Measurements from ENCODE around the gene ASB13. TPM values are rescaled to one million over a fixed set of nuclear protein-coding genes. Genes with fewer than 3 reads are reported as not detected.
A peak's percentile ranks its signal among the peaks of the same experiment; 100 is the strongest.

ASB13 gene
- total RNA-seq, 1 experiment from 2014 or later: 13.8 TPM

DNA sequence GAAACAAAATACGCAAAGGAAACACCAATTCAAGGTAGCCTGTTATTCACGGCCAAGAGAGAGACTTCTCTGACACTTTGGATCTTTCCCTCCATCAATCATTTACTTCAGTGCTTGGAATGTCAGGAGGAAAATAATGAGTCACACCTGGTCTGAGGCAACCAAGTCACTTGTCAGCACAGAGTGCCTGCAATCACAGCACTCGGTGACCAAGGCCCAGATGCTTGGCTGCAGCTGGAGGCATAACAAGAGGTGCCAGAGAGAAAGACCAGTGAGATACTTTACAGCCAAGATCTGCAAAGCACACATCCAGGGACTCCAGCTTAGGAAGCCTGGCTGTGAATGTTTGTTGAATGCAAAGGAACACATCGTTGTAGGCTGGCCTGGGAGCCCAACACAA lies 33.9 kb downstream of the ASB13 start:
- WGBS (ENCODE audit: extremely low coverage, insufficient read length, low lambda C conversion rate): no CpG with 5 or more reads among the region's 4 CpGs
- Mint-ChIP-seq H3K4me3 (no peak overlapping the region), H3K4me1 (peaks cover 5 to 7% of the 10 kb centered on the region in 2 experiments), H3K36me3 (ENCODE audit: insufficient read depth in 1 of 3, low read depth in 3 of 3) (no peaks in the 10 kb centered on the region), H3K27me3 (ENCODE audit: low read depth) (no peaks in the 10 kb centered on the region), H3K9me3 (no peaks in the 10 kb centered on the region), H3K27ac (peak overlapping the region in 1 of 3 experiments; percentile 9; a peak in 1 of 7 replicates)
- H2AK5ac ChIP-seq (ENCODE audit: insufficient read length, low read length): no peak overlapping the region
- H2BK5ac ChIP-seq (ENCODE audit: insufficient read length, low read length): no peak overlapping the region
- no peak overlapping the region for H3K27ac ChIP-seq (ENCODE audit: insufficient read length, low read depth, low read length)
- H3K18ac ChIP-seq (ENCODE audit: insufficient read length, low read depth, low read length): no peak overlapping the region
- no peak overlapping the region for H2AFZ ChIP-seq (ENCODE audit: low read length)
- no peaks in the 10 kb centered on the region for H3K4me1 ChIP-seq (ENCODE audit: insufficient read depth, low read length)
- H3K14ac ChIP-seq (ENCODE audit: insufficient read depth, low read length): no peak overlapping the region
- no peak overlapping the region for H4K8ac ChIP-seq (replicated peaks; ENCODE audit: insufficient read length, low read depth, low read length)
- H4K20me1 ChIP-seq (ENCODE audit: control insufficient read depth, insufficient read depth, insufficient read length): no peaks in the 10 kb centered on the region
- H3K9ac ChIP-seq (ENCODE audit: extremely low read depth, insufficient read length, low read length): no peak overlapping the region
- no peak overlapping the region for H3K23ac ChIP-seq (ENCODE audit: insufficient read length, low read depth, low read length)
- no peak overlapping the region for H2BK15ac ChIP-seq (ENCODE audit: low read depth, low read length)
- H3K56ac ChIP-seq (ENCODE audit: insufficient read length, low read depth, low read length): no peak overlapping the region
- no peaks in the 10 kb centered on the region for H3K23me2 ChIP-seq (ENCODE audit: insufficient read length, low read depth, low read length, poor library complexity, severe bottlenecking)
- TF ChIP-seq, protein P1, sequence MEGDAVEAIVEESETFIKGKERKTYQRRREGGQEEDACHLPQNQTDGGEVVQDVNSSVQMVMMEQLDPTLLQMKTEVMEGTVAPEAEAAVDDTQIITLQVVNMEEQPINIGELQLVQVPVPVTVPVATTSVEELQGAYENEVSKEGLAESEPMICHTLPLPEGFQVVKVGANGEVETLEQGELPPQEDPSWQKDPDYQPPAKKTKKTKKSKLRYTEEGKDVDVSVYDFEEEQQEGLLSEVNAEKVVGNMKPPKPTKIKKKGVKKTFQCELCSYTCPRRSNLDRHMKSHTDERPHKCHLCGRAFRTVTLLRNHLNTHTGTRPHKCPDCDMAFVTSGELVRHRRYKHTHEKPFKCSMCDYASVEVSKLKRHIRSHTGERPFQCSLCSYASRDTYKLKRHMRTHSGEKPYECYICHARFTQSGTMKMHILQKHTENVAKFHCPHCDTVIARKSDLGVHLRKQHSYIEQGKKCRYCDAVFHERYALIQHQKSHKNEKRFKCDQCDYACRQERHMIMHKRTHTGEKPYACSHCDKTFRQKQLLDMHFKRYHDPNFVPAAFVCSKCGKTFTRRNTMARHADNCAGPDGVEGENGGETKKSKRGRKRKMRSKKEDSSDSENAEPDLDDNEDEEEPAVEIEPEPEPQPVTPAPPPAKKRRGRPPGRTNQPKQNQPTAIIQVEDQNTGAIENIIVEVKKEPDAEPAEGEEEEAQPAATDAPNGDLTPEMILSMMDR (conservative IDR thresholded peaks at IDR 0.05): no peak
- H4K5ac ChIP-seq (ENCODE audit: insufficient read length, low read depth, low read length): no peak overlapping the region
- H2BK12ac ChIP-seq (ENCODE audit: insufficient read length, low read depth, low read length): no peak overlapping the region
- no peak overlapping the region for H2BK120ac ChIP-seq (ENCODE audit: low read depth, low read length, poor library complexity, severe bottlenecking)
- no peaks in the 10 kb centered on the region for H3K79me1 ChIP-seq (ENCODE audit: insufficient read depth, low read depth, low read length, poor library complexity, severe bottlenecking)
- H3K79me2 ChIP-seq (ENCODE audit: insufficient read depth, low read length): no peaks in the 10 kb centered on the region
- H3K4me2 ChIP-seq (ENCODE audit: insufficient read depth, insufficient read length, low read length): no peak overlapping the region
- no peak overlapping the region for H4K91ac ChIP-seq (ENCODE audit: insufficient read length, low read depth, low read length)
- no peak overlapping the region for H3K4ac ChIP-seq (ENCODE audit: low read depth, low read length)
- H3K27me3 ChIP-seq (ENCODE audit: insufficient read depth, low read length): no peaks in the 10 kb centered on the region
- no peak for DNase-seq
- H2BK20ac ChIP-seq (ENCODE audit: low read depth, low read length, poor library complexity, severe bottlenecking): no peak overlapping the region
- no peaks in the 10 kb centered on the region for H3K9me3 ChIP-seq (ENCODE audit: control insufficient read depth, low read depth, low read length)
- no peak overlapping the region for H3T11ph ChIP-seq (ENCODE audit: low read length)
